Measurements from ENCODE around the gene WDR54.
A peak's percentile ranks its signal among the peaks of the same experiment; 100 is the strongest.

Gene WDR54

GRCh38 chr2:74421221-74421870 lies at the start of gene WDR54, which contains the start of gene C2orf81:
TSS of gene WDR54 (plus strand) at chr2:74421730. CDS start at chr2:74422154, 424 bp downstream.
TSS of gene C2orf81 (minus strand) at chr2:74421619. CDS start at chr2:74421560, 59 bp downstream.
- Histone ChIP-seq H3K4me1 (no peaks in the 10 kb centered on the region; the same call in 1 of the 2 replicates), H3K36me3 (replicated peaks) (peaks cover 12% of the 10 kb centered on the region), H3K9me3 (no peaks in the 10 kb centered on the region), H3K4me3 (peak within 1 kb of the TSS; percentile 64), H3K27me3 (ENCODE audit: low read depth) (no peaks in the 10 kb centered on the region)
- DNase-seq (ENCODE audit: low spot score in 2 of 2): peak; percentile 80 to 94
- in situ Hi-C loops (cut with MboI; ENCODE audit: low sequenced_read_pairs): no loop called here

- no peaks in the 10 kb centered on the region for H3K9me3 ChIP-seq
- peaks cover 42% of the 10 kb centered on the region for H3K36me3 ChIP-seq (replicated peaks)
- no peak for DNase-seq (ENCODE audit: low spot score in 2 of 2)
- H3K4me1 ChIP-seq: no peaks in the 10 kb centered on the region
- in situ Hi-C loops (cut with MboI; ENCODE audit: low sequenced_read_pairs): no loop called here
- H3K4me3 ChIP-seq: no peak overlapping the region
- no peaks in the 10 kb centered on the region for H3K27me3 ChIP-seq (ENCODE audit: low read depth)
Measured at GRCh38 chr2:74372674-74373073, 48.9 kb upstream of the WDR54 start.

GRCh38 chr2:74373221-74373676 lies 48.3 kb upstream of the WDR54 start:
- Histone ChIP-seq H3K4me1 (no peaks in the 10 kb centered on the region), H3K36me3 (replicated peaks) (peaks cover 39% of the 10 kb centered on the region), H3K9me3 (no peaks in the 10 kb centered on the region), H3K27me3 (ENCODE audit: low read depth) (no peaks in the 10 kb centered on the region), H3K4me3 (no peak overlapping the region)
- in situ Hi-C loops (cut with MboI; ENCODE audit: low sequenced_read_pairs): no loop called here
- peak in 1 of 2 experiments; percentile 32 for DNase-seq (ENCODE audit: low spot score in 2 of 2)

GRCh38 chr2:74373985-74374384 lies 47.5 kb upstream of the WDR54 start:
- Histone ChIP-seq H3K27me3 (ENCODE audit: low read depth) (no peaks in the 10 kb centered on the region), H3K36me3 (replicated peaks) (peaks cover 32% of the 10 kb centered on the region), H3K4me1 (no peaks in the 10 kb centered on the region), H3K9me3 (no peaks in the 10 kb centered on the region), H3K4me3 (no peak overlapping the region)
- in situ Hi-C loops (cut with MboI; ENCODE audit: low sequenced_read_pairs): no loop called here
- DNase-seq (ENCODE audit: low spot score in 2 of 2): no peak

GRCh38 chr2:74374509-74375205 lies 46.9 kb upstream of the WDR54 start:
- no peak overlapping the region for H3K4me3 ChIP-seq
- H3K27me3 ChIP-seq (ENCODE audit: low read depth): no peaks in the 10 kb centered on the region
- H3K4me1 ChIP-seq: no peaks in the 10 kb centered on the region
- no peaks in the 10 kb centered on the region for H3K9me3 ChIP-seq
- H3K36me3 ChIP-seq (replicated peaks): peaks cover 28% of the 10 kb centered on the region
- peak in 1 of 2 experiments; percentile 40 for DNase-seq (ENCODE audit: low spot score in 2 of 2)
- in situ Hi-C loops (cut with MboI; ENCODE audit: low sequenced_read_pairs): no loop called here

GRCh38 chr2:74375838-74376237 lies 45.7 kb upstream of the WDR54 start:
- Histone ChIP-seq H3K9me3 (no peaks in the 10 kb centered on the region), H3K4me3 (no peak overlapping the region), H3K4me1 (no peaks in the 10 kb centered on the region), H3K36me3 (replicated peaks) (peaks cover 16% of the 10 kb centered on the region), H3K27me3 (ENCODE audit: low read depth) (no peaks in the 10 kb centered on the region)
- no peak for DNase-seq (ENCODE audit: low spot score in 2 of 2)
- in situ Hi-C loops (cut with MboI; ENCODE audit: low sequenced_read_pairs): no loop called here

- no peaks in the 10 kb centered on the region for H3K4me1 ChIP-seq
Measured at GRCh38 chr2:74378007-74378406, 43.5 kb upstream of the WDR54 start.

GRCh38 chr2:74379851-74380789 lies 41.4 kb upstream of the WDR54 start, which contains the start of gene DCTN1:
TSS of gene DCTN1 (minus strand) at chr2:74380311. CDS start at chr2:74380037, 274 bp downstream.
- in situ Hi-C loops (cut with MboI; ENCODE audit: low sequenced_read_pairs): no loop called here
- Histone ChIP-seq H3K27me3 (ENCODE audit: low read depth) (no peaks in the 10 kb centered on the region), H3K9me3 (no peaks in the 10 kb centered on the region), H3K4me3 (no peak within 1 kb of the TSS), H3K4me1 (no peaks in the 10 kb centered on the region), H3K36me3 (replicated peaks) (peaks cover 21% of the 10 kb centered on the region)
- peak in 1 of 2 experiments; percentile 50 for DNase-seq (ENCODE audit: low spot score in 2 of 2)

More at GRCh38 chr2:74378007-74378406, 43.5 kb upstream of the WDR54 start:
- no peak overlapping the region for H3K4me3 ChIP-seq
- in situ Hi-C loops (cut with MboI; ENCODE audit: low sequenced_read_pairs): no loop called here
- DNase-seq (ENCODE audit: low spot score in 2 of 2): no peak
- no peaks in the 10 kb centered on the region for H3K27me3 ChIP-seq (ENCODE audit: low read depth)
- H3K9me3 ChIP-seq: no peaks in the 10 kb centered on the region
- H3K36me3 ChIP-seq (replicated peaks): peaks cover 14% of the 10 kb centered on the region

- Histone ChIP-seq H3K4me3 (no peak overlapping the region), H3K27me3 (ENCODE audit: low read depth) (no peaks in the 10 kb centered on the region), H3K36me3 (replicated peaks) (peaks cover 18% of the 10 kb centered on the region), H3K4me1 (peaks cover 12% of the 10 kb centered on the region), H3K9me3 (no peaks in the 10 kb centered on the region)
- in situ Hi-C loops (cut with MboI; ENCODE audit: low sequenced_read_pairs): no loop called here
- DNase-seq (ENCODE audit: low spot score in 2 of 2): no peak
Measured at GRCh38 chr2:74381751-74382150, 39.8 kb upstream of the WDR54 start.

GRCh38 chr2:74383254-74383653 lies 38.3 kb upstream of the WDR54 start:
- H3K4me3 ChIP-seq: no peak overlapping the region
- in situ Hi-C loops (cut with MboI; ENCODE audit: low sequenced_read_pairs): no loop called here
- DNase-seq (ENCODE audit: low spot score in 2 of 2): no peak
- H3K36me3 ChIP-seq (replicated peaks): peaks cover 7% of the 10 kb centered on the region
- H3K4me1 ChIP-seq: peaks cover 13% of the 10 kb centered on the region
- H3K9me3 ChIP-seq: no peaks in the 10 kb centered on the region
- H3K27me3 ChIP-seq (ENCODE audit: low read depth): no peaks in the 10 kb centered on the region

GRCh38 chr2:74384051-74384450 lies 37.5 kb upstream of the WDR54 start:
- peaks cover 7% of the 10 kb centered on the region for H3K36me3 ChIP-seq (replicated peaks)

GRCh38 chr2:74385396-74385795 lies 36.1 kb upstream of the WDR54 start:
- no peak for DNase-seq (ENCODE audit: low spot score in 2 of 2)
- in situ Hi-C loops (cut with MboI; ENCODE audit: low sequenced_read_pairs): no loop called here
- no peaks in the 10 kb centered on the region for H3K27me3 ChIP-seq (ENCODE audit: low read depth)
- no peak overlapping the region for H3K4me3 ChIP-seq
- no peaks in the 10 kb centered on the region for H3K9me3 ChIP-seq
- H3K36me3 ChIP-seq (replicated peaks): peaks cover 7% of the 10 kb centered on the region
- peaks cover 17% of the 10 kb centered on the region for H3K4me1 ChIP-seq

More at GRCh38 chr2:74384051-74384450, 37.5 kb upstream of the WDR54 start:
- in situ Hi-C loops (cut with MboI; ENCODE audit: low sequenced_read_pairs): no loop called here
- Histone ChIP-seq H3K4me1 (peaks cover 13% of the 10 kb centered on the region), H3K27me3 (ENCODE audit: low read depth) (no peaks in the 10 kb centered on the region), H3K4me3 (no peak overlapping the region), H3K9me3 (no peaks in the 10 kb centered on the region)
- DNase-seq (ENCODE audit: low spot score in 2 of 2): no peak

GRCh38 chr2:74387346-74387745 lies 34.2 kb upstream of the WDR54 start:
- in situ Hi-C loops (cut with MboI; ENCODE audit: low sequenced_read_pairs): no loop called here
- peaks cover 7% of the 10 kb centered on the region for H3K36me3 ChIP-seq (replicated peaks)
- DNase-seq (ENCODE audit: low spot score in 2 of 2): no peak
- H3K4me3 ChIP-seq: no peak overlapping the region
- H3K27me3 ChIP-seq (ENCODE audit: low read depth): no peaks in the 10 kb centered on the region
- H3K9me3 ChIP-seq: no peaks in the 10 kb centered on the region
- peaks cover 23% of the 10 kb centered on the region for H3K4me1 ChIP-seq
